Keratinocyte (primary cell): ENCODE results near the gene SH3RF1. TPM values are rescaled to one million over a fixed set of nuclear protein-coding genes. Genes with fewer than 3 reads are reported as not detected.

Experiments
- DNase-seq: peaks from one replicate; pipeline ENCODE4 v3.0.0-alpha.2; 2011; ENCODE audit warnings: low read depth, missing footprints, low spot score
- FAIRE-seq: peaks from 2 replicates; lab custom pipeline; 2011; peaks lifted over from hg19 to GRCh38; lab: Jason Lieb, UNC
- H2AFZ ChIP-seq: 2 replicates; pipeline ENCODE4 v1.6.0; 2012; ENCODE audit warnings: low read length, control low read depth, inconsistent platforms; ENCODE audit not compliant: control insufficient read depth
- H3K27ac ChIP-seq: 2 replicates; pipeline ENCODE4 v1.5.1; 2011; ENCODE audit warnings: low read length; ENCODE audit not compliant: control insufficient read depth, insufficient read depth
- H3K27me3 ChIP-seq: 3 replicates; pipeline ENCODE4 v1.6.0; 2011; ENCODE audit warnings: low read length; ENCODE audit not compliant: control insufficient read depth, insufficient read depth; ENCODE audit errors: extremely low read depth
- H3K36me3 ChIP-seq, 2 experiments: 2 replicates in 1 of 2; 3 replicates in 1 of 2; pipeline ENCODE4 v1.5.1; 2011; ENCODE audit warnings: low read length in 2 of 2, mild to moderate bottlenecking in 1 of 2; ENCODE audit not compliant: control insufficient read depth in 2 of 2, insufficient read depth in 2 of 2; ENCODE audit errors: extremely low read depth in 1 of 2
- H3K4me1 ChIP-seq: 3 replicates; pipeline ENCODE4 v1.5.1; 2011; ENCODE audit warnings: low read length; ENCODE audit not compliant: control insufficient read depth, insufficient read depth; ENCODE audit errors: extremely low read depth
- H3K4me2 ChIP-seq: 3 replicates; pipeline ENCODE4 v1.6.0; 2011; ENCODE audit warnings: low read depth, low read length; ENCODE audit not compliant: control insufficient read depth, insufficient read depth; ENCODE audit errors: extremely low read depth
- H3K4me3 ChIP-seq, 3 experiments: fragments of 200-600 bp in 1 of 3; sonication (generic) in 1 of 3; 2 replicates in 2 of 3; 3 replicates in 1 of 3; pipeline ENCODE4 v1.5.1; 2011 to 2016; ENCODE audit warnings: low read length in 3 of 3, mild to moderate bottlenecking in 3 of 3, control low read depth in 2 of 3, inconsistent platforms in 1 of 3, low read depth in 1 of 3, mixed read lengths in 1 of 3, mixed run types in 1 of 3, moderate library complexity in 1 of 3; ENCODE audit not compliant: control insufficient read depth in 2 of 3, insufficient read depth in 2 of 3; ENCODE audit errors: extremely low read depth in 1 of 3
- H3K79me2 ChIP-seq: 2 replicates; pipeline ENCODE4 v1.6.0; 2012; ENCODE audit warnings: low read length; ENCODE audit not compliant: control insufficient read depth, insufficient read depth
- H3K9ac ChIP-seq: 3 replicates; pipeline ENCODE4 v1.6.0; 2011; ENCODE audit warnings: low read length; ENCODE audit not compliant: control insufficient read depth, insufficient read depth; ENCODE audit errors: extremely low read depth
- H3K9me1 ChIP-seq: 3 replicates; pipeline ENCODE4 v1.6.0; 2011; ENCODE audit warnings: low read length; ENCODE audit not compliant: control insufficient read depth, insufficient read depth; ENCODE audit errors: extremely low read depth
- H3K9me3 ChIP-seq: 2 replicates; pipeline ENCODE4 v1.5.1; 2012; ENCODE audit warnings: low read depth, low read length; ENCODE audit not compliant: control insufficient read depth
- H4K20me1 ChIP-seq: 3 replicates; pipeline ENCODE4 v1.6.0; 2011; ENCODE audit warnings: low read length; ENCODE audit not compliant: control insufficient read depth, insufficient read depth; ENCODE audit errors: extremely low read depth
- CTCF ChIP-seq, 3 experiments: IDR thresholded peaks in 1 of 3; conservative IDR thresholded peaks in 1 of 3; optimal IDR thresholded peaks in 1 of 3; 2 replicates in 2 of 3; 3 replicates in 1 of 3; pipeline versions ENCODE3 to v1.5.1; 2011; ENCODE audit warnings: low read length in 3 of 3, mild to moderate bottlenecking in 3 of 3, moderate library complexity in 2 of 3, control low read depth in 1 of 3, inconsistent platforms in 1 of 3; ENCODE audit not compliant: insufficient read depth in 2 of 3; ENCODE audit errors: extremely low read depth in 1 of 3
- EZH2 ChIP-seq: IDR thresholded peaks from one replicate; pipeline ENCODE4 v1.6.1; 2012; ENCODE audit warnings: inconsistent platforms, mild to moderate bottlenecking, low read length, moderate library complexity
- dilution Hi-C: fragments of 300-500 bp; cut with MboI; formaldehyde crosslinking; loops from one replicate; pipeline ENCODE4 v1.7.0; 2020; ENCODE audit warnings: low sequenced_read_pairs; ENCODE audit not compliant: extremely low pct_ligation_motif_present
- polyA plus RNA-seq, 5 experiments: library from polyadenylated mRNA; depleted of rRNA in 3 of 5; stranded (reverse) in 3 of 5; stranded (forward) in 1 of 5; unstranded in 1 of 5; fragments of >200 nt; gene quantifications; 1 replicate in 1 of 5; 2 replicates in 3 of 5; 3 replicates in 1 of 5; pipeline versions ENCODE4 v1.2.1 to v1.2.3, GENCODE V29; 2011 to 2012; ENCODE audit warnings: missing spikeins in 2 of 5, low read depth in 1 of 5, low replicate concordance in 1 of 5

SH3RF1 gene
- polyA plus RNA-seq, 1 donor (not counting 4 experiments of a cell fraction or from before 2014, with no cell fraction given) = 9.5 TPM

DNA sequence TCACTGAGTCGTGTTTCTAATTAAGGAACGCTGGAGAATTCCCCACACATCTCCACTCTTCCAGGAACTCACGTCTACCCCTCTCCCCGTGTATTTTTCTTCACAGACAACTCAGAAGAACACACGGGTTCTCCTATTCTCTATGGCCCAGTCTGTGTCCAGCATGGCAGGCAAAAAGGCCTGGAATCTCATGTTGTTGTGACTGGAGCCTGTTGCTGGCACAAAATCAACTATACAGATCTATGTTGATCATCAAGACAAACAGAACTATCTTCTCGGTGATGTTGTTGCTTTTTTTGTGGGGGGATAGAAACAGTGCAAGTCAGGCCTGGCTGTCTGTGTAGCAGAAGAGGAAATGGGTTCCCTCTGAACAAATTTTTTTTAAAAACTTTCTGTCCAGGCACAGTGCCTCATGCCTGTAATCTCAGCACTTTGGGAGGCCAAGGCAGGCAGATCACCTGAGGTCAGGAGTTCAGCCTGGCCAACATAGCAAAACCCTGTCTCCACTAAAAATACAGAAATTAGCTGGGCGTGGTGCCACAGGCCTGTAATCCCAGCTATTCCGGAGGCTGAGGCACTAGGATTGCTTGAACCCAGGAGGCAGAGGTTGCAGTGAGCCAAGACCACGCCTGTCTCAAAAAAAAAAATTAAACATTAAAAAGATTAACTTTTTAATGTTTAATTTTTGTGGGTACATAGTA is 210.2 kb downstream of the SH3RF1 start:
- Histone ChIP-seq H4K20me1 (no peaks in the 10 kb centered on the region), H3K9me1 (no peaks in the 10 kb centered on the region), H3K9ac (peak overlapping the region; percentile 25), H2AFZ (peak overlapping the region; percentile 97), H3K4me2 (peak overlapping the region; percentile 73), H3K36me3 (no peaks in the 10 kb centered on the region), H3K9me3 (no peaks in the 10 kb centered on the region), H3K79me2 (no peaks in the 10 kb centered on the region), H3K4me1 (peaks cover 36% of the 10 kb centered on the region), H3K27ac (peak overlapping the region; percentile 22), H3K4me3 (no peak overlapping the region), H3K27me3 (no peaks in the 10 kb centered on the region)
- DNase-seq (no peak), FAIRE-seq (peak; percentile 55)
- dilution Hi-C loops = no loop called here
- no peak for TF ChIP-seq EZH2
- no peak for TF ChIP-seq CTCF (optimal IDR thresholded peaks at IDR 0.05 in 1 of 3, IDR thresholded peaks at IDR 0.05 in 1 of 3, conservative IDR thresholded peaks at IDR 0.05 in 1 of 3; ENCODE audit: extremely low read depth in 1 of 3, insufficient read depth in 2 of 3, low read length in 3 of 3)

- H3K27ac ChIP-seq = peak overlapping the region; percentile 22
- no peaks in the 10 kb centered on the region for H3K9me3 ChIP-seq
- no peaks in the 10 kb centered on the region for H3K27me3 ChIP-seq
- H3K9me1 ChIP-seq = no peaks in the 10 kb centered on the region
- dilution Hi-C loops = no loop called here
- H4K20me1 ChIP-seq = no peaks in the 10 kb centered on the region
- TF ChIP-seq EZH2 (no peak), CTCF (optimal IDR thresholded peaks at IDR 0.05 in 1 of 3, IDR thresholded peaks at IDR 0.05 in 1 of 3, conservative IDR thresholded peaks at IDR 0.05 in 1 of 3; ENCODE audit: extremely low read depth in 1 of 3, insufficient read depth in 2 of 3, low read length in 3 of 3) (no peak)
- FAIRE-seq = peak; percentile 66
- no peak for DNase-seq
- peak overlapping the region; percentile 97 for H2AFZ ChIP-seq
- peaks cover 34% of the 10 kb centered on the region for H3K4me1 ChIP-seq
- no peaks in the 10 kb centered on the region for H3K36me3 ChIP-seq
- peak overlapping the region; percentile 73 for H3K4me2 ChIP-seq
- no peaks in the 10 kb centered on the region for H3K79me2 ChIP-seq
- peak overlapping the region in 1 of 3 experiments; percentile 30 for H3K4me3 ChIP-seq
- peak overlapping the region; percentile 16 for H3K9ac ChIP-seq
Observed at GRCh38 chr4:169059306-169060211, 211.2 kb downstream of the SH3RF1 start.
